NCI-H82 treated with DMSO at 0.1 percent for 48 hours (cell line): ENCODE results near the gene IGFL2.
"Not testable (repeated sequence)": the region's sequence is repeated elsewhere in the genome, so short reads cannot be mapped to it uniquely, and the experiment has no call there.

Experiments
- DNase-seq: peaks from one replicate; lab custom pipeline; 2025; ENCODE audit not compliant: unreplicated experiment; lab: John Stamatoyannopoulos, UW

The IGFL2 gene

DNA sequence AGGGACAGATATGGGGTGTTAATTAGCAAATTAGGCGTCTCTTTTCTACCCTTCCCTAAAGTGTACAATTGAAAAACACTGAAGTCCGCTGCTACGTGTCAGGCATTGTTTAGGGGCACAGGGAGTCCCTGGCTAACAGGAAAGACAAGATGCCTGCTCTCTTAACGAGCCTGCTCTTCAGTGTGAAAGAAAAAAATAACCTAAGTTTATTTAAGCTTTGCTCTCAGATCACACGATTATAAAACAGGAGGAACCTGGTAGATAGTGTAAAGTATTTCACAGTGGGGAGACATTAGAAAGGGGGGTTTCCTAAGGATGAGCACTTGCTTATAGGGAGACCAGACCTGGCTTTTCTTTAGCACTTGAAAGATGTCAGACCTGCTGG, 38.7 kb downstream of the IGFL2 start:
- no peak for DNase-seq

DNA sequence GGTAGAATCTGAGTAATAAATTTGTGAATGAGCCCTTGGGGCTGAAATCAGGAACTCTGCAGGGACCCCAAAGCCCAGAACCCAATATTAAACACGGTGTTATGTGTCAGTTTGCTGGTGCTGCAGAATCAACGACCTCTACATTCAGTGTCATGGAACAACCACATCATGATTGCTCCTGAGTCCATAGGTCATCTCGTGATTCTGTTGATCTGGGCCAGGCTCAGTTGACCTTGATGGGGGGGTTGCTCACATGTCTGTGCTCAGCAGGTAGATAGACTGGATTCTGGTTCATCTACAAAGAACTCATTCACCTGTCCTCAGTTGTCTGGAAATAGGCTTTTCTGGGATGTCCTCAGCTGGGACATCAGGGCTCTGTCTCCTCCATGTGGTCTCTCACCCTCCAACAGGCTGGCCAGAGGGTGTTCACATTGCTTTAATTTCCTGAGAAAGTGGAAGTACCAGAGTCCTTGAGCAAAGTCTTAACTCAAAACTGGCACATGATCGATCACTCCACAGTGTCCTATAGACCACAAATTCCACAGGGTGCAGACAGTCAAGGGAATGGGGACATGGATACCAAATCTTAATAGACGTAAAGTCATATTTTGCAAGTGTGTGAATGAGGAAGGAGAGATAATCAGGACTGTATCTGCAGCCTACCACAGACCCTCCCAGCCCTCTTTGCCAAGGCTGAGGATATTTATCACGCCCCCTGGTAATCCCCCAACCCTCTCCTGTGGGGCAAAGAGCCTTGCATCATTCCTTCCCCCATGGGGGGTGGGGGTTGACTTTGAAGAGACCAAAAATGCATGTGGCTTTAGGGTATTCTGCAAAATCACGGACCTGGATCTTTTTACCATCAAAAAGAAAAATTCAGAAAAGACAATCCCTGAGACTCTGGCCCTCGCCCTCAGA, 42.2 kb downstream of the IGFL2 start:
- no peak for DNase-seq

DNA sequence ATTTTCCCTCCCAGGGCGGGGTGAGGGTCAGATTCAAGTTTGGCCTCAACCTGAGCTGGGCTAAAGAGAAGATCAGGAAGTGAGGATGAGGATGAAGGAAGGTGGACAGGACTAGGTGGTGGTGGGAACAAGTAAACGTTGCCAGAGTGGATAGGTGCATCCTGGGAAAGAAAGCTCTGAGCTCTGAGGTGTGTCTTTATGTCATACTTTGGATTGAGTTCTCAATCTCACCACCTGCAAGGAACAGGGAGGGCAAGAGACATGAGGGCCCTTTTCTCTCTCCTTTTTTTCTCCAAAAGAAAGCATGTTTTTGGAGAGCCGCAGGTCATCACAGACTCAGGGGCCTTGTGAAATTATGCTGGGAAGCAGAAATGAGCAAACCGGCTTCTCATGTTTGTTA, 43.3 kb downstream of the IGFL2 start:
- DNase-seq, result no peak

DNA sequence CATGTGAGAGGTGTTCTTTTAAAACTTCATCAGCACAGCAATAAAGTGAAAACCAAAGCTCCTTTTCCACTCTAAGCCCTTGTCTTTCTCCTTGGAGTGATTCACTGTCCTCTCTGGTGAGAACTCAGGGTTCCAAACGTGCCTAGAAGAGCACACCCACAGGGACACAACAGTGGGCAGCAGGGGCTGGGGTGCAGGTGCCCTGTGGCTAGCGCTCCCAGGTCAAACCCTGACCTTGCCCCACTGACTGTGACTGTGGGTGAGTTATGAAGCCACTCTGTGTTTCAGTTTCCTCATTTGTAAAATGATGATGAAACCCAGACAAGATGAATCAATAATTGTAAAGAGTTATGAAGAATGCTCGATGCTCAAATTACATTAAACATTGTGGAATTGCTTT, 43.9 kb downstream of the IGFL2 start:
- DNase-seq, result no peak

DNA sequence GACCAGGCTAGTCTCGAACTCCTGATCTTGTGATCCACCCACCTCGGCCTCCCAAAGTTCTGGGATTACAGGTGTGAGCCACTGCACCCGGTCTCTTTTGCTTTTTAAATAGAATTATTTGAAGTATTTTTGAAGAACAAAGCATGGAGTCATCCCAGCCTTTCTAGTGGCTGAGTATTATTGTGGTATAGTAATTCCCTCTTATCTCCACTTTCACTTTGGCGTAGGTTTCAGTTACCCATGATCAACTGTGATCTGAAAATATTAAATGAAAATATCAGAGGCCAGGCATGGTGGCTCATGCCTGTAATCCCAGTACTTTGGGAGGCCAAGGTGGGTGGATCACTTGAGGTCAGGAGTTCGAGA, 44.6 kb downstream of the IGFL2 start:
- not testable (repeated sequence) for DNase-seq

DNA sequence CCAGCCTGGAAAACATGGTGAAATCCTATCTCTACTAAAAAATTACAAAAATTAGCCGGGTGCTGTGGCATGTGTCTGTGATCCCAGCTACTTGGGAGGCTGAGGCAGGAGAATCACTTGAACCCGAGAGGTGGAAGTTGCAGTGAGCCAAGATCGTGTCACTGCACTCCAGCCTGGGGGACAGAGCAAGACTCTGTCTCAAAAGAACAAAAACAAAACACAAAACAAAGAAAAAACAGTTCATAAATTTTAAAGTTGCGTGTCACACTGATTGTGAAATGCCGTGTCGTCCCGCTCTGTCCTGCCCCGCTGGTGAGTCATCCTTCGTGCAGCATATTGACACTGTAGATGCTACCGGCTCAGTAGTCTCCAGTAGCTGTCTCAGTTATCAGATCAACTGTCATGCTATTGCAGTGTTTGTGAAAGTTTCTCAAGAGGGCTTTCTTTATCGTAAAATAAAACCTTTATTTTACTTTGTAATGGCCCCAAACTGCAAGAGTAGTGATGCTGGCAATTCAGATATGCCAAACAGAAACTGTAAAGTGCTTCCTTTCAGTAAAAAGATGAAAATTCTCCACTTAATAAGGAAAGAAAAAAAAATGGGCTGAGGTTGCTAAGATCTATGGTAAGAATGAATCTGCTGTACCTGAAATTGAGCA, 45.1 kb downstream of the IGFL2 start:
- no peak for DNase-seq

DNA sequence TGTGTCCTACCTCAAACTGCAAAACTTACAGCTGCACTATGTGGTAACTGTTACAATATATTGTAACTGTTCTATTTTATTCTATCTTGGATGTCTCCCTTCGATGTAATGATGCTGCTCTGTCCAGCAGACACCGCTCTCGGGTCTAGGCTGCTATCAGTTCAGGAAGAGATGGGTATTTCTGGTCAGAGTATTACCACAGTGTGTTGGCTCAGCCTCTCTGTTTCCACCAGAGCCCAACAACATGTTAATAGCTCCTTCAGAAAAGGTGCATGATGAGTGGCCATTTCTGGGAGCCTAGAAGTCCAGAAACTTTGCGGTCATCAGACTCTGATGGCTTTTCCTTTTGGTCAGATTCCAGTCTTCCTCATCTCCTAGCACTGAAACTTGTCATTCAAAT, 45.6 kb downstream of the IGFL2 start:
- no peak for DNase-seq

DNA sequence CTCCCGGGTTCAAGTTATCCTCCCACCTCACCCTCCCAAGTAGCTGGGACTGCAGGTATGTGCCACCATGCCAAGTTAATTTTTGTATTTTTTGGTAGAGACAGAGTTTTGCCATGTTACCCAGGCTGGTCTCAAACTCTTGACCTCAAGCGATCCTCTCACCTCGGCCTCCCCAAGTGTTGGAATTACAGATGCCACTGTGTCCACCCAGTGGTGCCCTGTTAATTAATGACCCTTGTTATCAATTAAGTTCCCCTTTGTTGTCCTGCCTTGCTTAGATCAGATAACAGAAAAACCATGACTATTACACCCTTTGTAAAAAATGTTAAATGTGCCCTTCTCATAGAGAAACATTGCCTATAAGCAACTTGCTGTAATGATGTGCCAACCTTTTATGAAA, 47.1 kb downstream of the IGFL2 start:
- DNase-seq, result no peak

DNA sequence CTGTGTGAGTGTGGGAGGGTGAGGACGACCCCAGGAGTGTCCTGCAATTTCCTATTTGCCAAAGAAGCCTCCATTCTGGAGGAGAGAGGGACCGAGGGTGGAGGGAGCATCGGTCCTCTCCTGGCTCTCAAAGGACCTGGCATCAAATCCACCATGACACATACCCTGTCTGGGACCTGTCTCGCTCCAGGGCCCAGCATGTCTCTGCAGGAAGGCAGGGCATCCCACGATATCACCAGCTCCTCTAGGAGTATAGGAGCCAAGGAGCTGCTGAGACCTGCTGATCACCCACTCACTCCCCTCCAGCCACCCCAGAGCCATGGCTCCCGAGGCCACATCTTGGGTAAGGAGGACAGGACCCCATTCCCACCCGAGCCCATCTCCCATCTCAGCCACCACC, 47.9 kb downstream of the IGFL2 start:
- not testable (repeated sequence) for DNase-seq

DNA sequence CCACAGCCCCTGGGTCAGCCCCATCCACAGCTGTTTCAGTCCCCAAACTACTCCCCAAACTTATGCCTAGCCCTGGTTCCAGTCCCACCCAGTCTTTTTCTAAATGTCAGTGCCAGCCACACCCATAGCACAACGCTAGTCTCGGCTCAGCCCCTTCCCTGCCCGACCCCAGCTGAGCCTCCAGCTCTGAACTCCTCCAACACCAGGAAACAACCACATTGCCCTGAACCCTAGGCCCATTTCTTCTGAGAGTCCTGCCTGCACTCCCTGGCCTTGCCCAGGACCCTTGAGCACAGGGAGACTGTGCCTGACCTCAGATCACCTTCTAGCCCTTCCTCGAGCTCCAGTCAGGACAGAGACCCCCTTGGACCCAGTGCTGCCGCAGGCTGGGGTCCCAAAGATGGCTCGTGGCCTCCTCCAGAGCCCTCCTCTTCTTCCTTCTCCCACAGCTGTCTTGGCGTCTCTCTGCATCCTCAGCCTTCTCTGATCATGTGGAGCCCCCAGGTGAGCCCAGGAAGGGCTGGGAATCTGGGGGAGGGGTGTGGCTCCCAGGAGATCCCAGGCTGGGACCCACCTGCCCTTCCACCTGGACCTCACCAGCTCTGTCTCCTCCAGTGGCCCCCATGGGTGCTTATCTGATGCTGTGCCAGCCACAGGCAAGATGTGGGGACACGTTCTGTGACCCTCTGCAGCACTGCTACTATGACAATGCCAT, 48.5 kb downstream of the IGFL2 start:
- DNase-seq, result no peak

DNA sequence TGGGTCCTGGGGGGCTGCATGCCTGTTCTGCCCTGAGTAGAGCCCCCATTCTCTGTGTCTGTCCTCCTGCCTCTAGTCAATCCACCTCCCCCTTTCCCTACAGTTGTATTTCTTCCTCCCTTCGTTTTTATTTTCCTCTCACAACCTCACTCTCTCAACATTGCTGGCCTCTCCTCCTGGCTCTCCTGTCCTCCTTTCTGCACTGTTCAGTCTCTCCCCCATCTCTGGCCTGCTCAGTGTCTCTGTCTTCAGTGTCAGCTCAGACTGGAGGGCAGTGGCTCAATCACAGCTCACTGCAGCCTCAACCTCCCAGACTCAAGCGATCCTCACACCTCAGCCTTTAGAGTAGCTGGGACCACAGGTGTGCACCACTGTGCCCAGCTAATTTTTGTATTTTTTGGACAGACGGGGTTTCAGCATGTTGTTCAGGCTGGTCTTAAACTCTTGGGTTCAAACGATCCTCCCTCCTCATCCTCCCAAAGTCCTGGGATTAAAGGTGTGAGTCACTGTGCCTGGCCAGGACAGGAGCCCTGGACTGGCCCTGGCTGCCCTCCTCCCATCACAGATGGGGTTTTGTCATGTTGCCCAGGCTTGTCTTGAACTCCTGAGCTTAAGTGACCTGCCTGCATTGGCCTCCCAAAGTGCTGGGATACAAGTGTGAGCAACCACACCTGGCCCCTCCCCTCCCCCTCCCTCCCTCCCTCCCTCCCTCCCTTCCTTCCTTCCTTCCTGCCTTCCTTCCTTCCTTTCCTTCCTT, 49.5 kb downstream of the IGFL2 start:
- DNase-seq, result no peak

DNA sequence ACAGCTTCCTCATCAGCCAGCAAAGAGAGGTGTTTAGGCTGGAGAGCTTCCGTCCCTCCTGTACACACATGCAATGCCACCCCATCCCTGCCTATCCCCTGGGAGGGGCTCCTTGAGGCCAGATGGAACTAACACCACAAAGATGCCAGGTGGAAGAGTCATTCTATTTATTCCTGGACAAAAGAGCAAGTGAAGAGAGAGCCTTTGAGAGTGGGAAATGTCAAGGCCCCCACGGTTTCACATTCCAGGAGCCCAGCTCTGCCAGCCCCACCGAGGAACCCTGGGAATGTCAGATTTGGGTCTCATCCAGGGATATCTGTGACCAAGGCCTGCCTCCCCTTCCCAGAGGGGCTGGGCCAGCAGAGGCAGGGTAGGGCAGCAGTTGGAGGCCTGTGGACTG, 50.7 kb downstream of the IGFL2 start:
- DNase-seq, result no peak

DNA sequence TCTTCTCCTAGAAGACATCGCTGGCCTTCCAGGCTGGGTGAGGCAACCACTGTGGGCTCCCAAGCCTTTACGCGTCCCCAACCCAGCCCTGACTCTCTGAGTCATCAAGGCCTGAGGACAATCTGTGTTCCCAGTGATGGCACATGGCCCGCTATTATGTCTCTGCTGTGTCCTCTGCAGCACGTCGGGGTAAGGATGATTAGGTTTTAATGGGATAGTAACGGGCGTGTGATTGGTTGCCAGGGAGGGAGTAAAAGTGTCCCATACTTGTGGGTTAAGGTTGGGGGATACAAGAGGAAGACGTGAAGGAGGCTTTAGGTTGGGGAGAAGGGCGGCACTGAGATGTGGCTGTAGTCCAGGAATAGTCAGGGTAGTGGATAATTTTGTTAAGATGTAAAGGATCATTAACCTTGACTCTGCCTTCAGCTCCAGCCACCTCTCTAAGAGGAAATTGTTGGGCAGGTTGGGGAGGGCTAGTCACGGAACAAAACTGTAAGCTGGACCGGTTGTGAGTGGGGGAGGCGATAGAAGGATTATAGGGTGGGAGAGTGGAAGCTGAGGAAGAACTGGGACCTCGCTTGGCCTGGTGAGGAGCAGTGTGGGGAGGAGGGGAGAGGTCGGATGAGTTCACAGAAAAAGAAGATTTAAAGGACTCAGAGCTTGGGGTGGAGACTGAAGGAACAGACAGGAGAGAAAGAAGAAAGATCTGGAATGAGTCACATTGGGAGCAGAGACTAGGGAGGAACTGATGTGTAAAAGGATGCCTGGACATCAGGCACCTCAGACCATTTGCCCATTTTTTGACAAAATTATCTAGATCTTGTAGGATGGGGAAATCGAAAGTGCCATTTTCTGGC, 53.6 kb downstream of the IGFL2 start:
- DNase-seq, result peak; percentile 23

DNA sequence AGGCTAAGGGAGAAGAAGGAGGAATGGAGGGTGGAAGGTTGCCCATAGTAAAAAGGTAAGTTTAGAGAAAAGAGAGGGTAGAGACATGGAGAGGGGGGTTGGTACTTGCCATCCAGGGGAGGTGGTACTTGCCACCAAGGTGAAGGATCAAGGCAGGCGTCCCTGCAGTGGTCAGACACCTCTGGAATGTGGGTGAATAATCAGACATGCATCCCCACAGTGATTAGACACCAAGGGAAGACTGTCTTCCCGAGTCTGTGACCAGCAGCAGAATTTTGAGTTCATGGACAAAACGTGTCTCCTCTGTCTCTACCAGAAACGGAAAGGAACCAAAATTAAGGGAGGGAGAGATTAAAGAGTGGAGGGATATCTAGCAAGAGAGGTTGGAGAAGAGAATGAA, 54.4 kb downstream of the IGFL2 start:
- DNase-seq, result no peak

DNA sequence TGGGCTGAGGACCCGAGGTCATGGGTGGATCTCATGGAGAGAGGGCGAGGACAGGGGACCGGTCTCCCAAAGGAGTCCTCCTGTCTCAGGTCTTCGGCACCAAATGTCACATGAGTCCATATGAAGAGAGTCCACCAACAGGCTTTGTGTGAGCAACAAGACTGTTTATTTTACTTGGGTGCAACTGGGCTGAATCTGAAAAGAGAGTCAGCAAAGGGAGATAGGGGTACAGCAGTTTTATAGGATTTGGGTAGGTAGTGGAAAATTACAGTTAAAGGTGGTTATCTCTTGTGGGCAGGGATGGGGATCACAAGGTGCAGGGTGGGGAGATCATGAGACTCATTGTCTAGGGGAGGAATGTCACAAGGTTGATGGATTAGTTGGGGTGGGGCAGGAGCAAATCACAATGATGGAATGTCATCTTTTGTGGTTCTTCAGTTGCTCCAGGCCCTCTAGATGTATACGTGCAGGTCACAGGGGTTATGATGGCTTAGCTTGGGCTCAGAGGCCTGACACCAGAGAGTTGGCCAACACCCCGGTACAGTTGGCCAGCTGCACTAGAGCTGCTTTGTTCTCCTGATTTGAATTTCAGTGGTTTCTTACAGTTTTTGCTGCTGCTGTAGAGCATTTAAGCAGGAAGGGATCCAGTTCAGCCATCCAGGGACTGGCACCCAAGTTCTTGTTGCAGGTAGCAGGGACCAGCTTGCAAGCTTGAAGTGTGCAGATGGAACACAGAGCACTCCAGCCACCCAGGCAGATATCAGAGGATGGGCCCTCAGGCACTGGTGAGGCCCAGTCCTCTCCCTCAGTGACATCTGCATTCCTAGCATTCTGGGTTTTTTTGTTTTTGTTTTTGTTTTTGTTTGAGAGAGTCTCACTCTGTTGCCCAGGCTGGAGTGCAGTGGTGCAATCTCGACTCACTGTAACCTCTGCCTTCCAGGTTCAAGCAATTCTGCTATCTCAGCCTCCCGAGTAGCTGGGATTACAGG, 55.1 kb downstream of the IGFL2 start:
- DNase-seq, result no peak

DNA sequence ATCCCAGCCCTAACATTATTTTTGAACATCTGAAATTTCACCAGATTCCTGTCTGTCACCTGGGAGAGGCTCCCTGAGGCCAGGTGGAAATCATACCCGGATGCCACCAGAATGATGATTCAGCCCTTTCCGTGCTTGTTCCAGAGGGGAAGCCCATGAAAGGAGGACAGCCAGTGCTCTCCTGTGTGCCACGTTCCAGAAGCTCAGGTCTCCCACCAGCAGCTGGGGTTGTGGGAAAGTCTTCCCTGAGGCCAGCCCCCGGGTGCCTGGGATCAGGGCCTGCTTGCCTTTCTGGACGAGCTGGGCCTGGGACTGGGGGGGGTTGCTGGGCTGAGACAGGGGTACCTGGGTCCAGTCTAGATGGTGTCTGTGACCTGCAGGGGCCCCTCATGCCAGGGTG, 56.0 kb downstream of the IGFL2 start:
- no peak for DNase-seq

DNA sequence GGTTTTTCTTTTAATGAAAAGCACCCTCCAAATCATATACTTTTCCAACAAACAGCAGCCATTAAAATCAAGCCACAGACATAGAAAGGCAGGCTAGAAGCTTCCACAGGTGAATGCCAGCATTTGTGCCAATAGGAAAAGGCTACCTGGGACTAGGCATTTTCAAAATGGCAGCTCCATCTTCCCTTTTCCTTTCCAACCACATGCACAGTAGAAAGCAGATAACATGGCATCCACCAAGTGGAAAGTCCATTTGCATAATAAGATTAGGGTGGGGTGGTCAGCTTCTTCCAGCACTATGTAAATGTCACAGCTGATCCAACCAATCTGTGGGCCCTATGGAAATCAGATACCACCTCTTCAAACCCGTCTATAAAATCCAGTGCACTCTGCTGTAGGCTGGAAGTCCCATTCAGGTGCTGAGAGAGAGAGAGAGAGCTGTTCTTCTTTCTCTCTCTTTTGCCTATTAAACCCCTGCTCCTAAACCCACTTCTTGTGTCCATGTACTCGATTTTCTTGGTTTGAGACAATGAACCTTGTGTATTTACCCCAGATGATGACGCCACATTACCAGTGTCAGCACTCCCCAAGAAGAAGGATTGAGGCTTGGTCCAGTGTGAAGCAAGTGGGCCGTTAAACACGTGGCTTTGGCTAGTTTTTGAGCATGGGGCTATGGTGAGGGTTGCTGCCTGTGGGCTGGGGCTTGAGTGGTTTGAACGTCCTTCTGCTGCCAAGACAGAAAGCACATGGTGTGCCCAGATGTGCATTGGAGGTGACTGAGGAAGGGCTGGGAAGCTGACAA, 57.3 kb downstream of the IGFL2 start:
- peak; percentile 51 for DNase-seq

DNA sequence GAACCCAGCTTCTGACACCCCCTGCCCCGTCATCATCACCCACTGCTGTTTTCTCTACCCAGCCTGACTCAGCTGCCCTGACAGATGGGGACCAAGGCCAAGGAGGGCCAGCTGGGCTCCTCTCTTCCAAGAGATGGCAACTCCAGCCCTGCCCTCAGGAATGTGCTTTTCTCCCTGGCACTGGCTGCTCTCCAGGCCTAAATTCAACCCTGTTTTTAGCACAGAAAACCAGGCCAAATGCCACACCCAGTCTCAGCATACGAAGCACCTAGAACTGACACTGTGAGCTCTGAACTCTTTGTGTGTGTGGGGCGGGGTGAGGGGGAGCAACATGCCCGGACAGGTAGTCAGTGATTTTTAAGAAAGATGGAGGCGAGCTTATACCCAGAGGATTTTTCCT, 58.1 kb downstream of the IGFL2 start:
- DNase-seq, result no peak
